Psoas muscle (tissue), 8 donors: ENCODE results near the gene MYCN. TPM values are rescaled to one million over a fixed set of nuclear protein-coding genes. Genes with fewer than 3 reads are reported as not detected.

Source experiments
- ATAC-seq, 4 donors: fragments of 200-7000 bp; cut with Tn5 transposase; one replicate each; pipeline ENCODE4 v1.9.1; 2020; ENCODE audit warnings: moderate library complexity in 3 of 4, mild to moderate bottlenecking in 2 of 4
- DNase-seq, 2 donors: peaks; one replicate each; pipeline ENCODE4 v3.0.0-alpha.2; 2020
- H3K27ac ChIP-seq: fragments of 200-600 bp; one replicate; pipeline ENCODE4 v1.8.0; 2022
- H3K27me3 ChIP-seq, 3 donors: fragments of 200-600 bp in 1 of 3; one replicate each; pipeline versions ENCODE4 v1.6.1 to v1.8.0; 2013 to 2022; ENCODE audit warnings: low read length in 2 of 3, mild to moderate bottlenecking in 2 of 3, moderate library complexity in 1 of 3; ENCODE audit not compliant: insufficient read depth in 3 of 3
- H3K36me3 ChIP-seq, 2 donors: fragments of 200-600 bp in 1 of 2; one replicate each; pipeline versions ENCODE4 v1.6.1 to v1.8.0; 2013 to 2022; ENCODE audit warnings: low read depth in 1 of 2, mild to moderate bottlenecking in 1 of 2, moderate library complexity in 1 of 2; ENCODE audit not compliant: insufficient read depth in 1 of 2
- H3K4me1 ChIP-seq: fragments of 200-600 bp; one replicate; pipeline ENCODE4 v1.8.0; 2022
- H3K4me3 ChIP-seq: fragments of 200-600 bp; one replicate; pipeline ENCODE4 v1.8.0; 2022; ENCODE audit warnings: mild to moderate bottlenecking
- H3K9me3 ChIP-seq: fragments of 200-600 bp; one replicate; pipeline ENCODE4 v1.8.0; 2022
- WGBS, 3 donors: extraction: QIAGEN DNeasy Blood & Tissue Kit; methylation state at CpG; one replicate each; pipeline versions ENCODE4 v1.1.6 to v1.1.7; 2013; 5-methylcytosine and 5-hydroxymethylcytosine counted together
- intact Hi-C, 2 donors: fragments of 100-400 bp; cut with DNase I; formaldehyde crosslinking; loops; one replicate each; pipeline versions ENCODE4 v1.11.0 to v1.14.2; 2022
- polyA plus RNA-seq, 3 donors: library from polyadenylated mRNA; stranded (reverse); fragments of 200-250 nt; gene quantifications; one replicate each; pipeline ENCODE4 v1.2.3, GENCODE V29; 2013
- total RNA-seq, 4 donors: library from RNA; stranded (reverse); fragmentation: NEBNext Ultra II Directional in 2 of 4; extraction: Animal tissue kit (Norgen Biotek cat#: 25700) in 2 of 4; gene quantifications; one replicate each; pipeline versions ENCODE4 v1.2.1 to v1.2.4, GENCODE V29; 2021 to 2023
- TF ChIP-seq, protein P1 (sequence below): fragments of 200-600 bp; IDR thresholded peaks from one replicate; pipeline ENCODE4 v1.8.0; 2022; ENCODE audit warnings: antibody characterized with exemption
- donor health status: healthy with polysubstance abuse.
- donor health status: DM: no; HTN: no; CAD: no; lungs with moderate emphysema.
- donor health status: Bipolar disorder and iron deficiency.
- donor health status: healthy.
- donor health status: DM: yes; HTN: yes; CAD: no.
- donor health status: DM: no; HTN: no; CAD: no.
- donor health status: DM: no; HTN: no; CAD: no.
- donor health status: DM: yes; HTN: yes; CAD: no.

MYCN gene
- total and polyA plus RNA-seq, 7 donors: 0.10 to 0.36 (median 0.25) TPM

- H3K27me3 ChIP-seq: no peaks in the 10 kb centered on the region
- intact Hi-C loops: loop anchor here in 1 of 2 donors (10.0 kb wide), 1 partner anchor 282 kb away; no protein-coding TSS in a partner anchor
- WGBS, 3 donors: 71 to 90% (median 79%) methylated on average over 4 of the region's 4 CpGs
Observed at GRCh38 chr2:15916336-15916735, 24.0 kb upstream of the MYCN start.

DNA sequence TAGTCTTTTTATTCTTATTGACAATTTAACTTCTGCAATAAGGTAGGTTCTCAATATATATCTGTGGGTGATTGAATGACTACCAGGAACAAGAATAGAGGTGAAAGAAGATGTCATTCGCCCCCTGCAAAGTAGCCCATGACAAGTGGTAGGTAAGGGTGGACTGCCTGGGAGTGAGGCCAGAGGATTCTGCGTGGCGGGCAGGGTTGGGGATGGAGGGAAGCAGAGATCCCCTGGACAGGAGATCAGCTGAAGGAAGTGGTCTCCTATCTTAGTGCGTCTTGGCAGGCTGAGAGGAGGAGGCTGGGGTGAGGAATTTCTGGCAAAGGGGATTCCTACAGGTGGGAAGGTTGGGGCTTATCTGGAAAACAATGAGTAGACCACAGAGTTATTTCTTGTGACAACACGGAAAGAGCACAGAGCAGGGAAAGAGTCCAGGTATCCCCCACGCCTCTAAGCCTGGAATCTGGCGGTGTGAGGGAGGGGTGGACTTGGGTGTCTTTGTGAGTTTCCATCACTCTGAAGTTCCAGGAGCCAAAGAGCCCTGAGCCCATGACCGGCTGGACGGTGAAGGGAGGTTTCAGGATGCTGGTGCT lies 21.5 kb upstream of the MYCN start:
- no peak for DNase-seq
- Histone ChIP-seq H3K36me3 (no peaks in the 10 kb centered on the region), H3K4me1 (peaks cover 24% of the 10 kb centered on the region), H3K4me3 (no peak overlapping the region), H3K27me3 (no peaks in the 10 kb centered on the region), H3K27ac (no peak overlapping the region), H3K9me3 (no peaks in the 10 kb centered on the region)
- TF ChIP-seq, protein P1, sequence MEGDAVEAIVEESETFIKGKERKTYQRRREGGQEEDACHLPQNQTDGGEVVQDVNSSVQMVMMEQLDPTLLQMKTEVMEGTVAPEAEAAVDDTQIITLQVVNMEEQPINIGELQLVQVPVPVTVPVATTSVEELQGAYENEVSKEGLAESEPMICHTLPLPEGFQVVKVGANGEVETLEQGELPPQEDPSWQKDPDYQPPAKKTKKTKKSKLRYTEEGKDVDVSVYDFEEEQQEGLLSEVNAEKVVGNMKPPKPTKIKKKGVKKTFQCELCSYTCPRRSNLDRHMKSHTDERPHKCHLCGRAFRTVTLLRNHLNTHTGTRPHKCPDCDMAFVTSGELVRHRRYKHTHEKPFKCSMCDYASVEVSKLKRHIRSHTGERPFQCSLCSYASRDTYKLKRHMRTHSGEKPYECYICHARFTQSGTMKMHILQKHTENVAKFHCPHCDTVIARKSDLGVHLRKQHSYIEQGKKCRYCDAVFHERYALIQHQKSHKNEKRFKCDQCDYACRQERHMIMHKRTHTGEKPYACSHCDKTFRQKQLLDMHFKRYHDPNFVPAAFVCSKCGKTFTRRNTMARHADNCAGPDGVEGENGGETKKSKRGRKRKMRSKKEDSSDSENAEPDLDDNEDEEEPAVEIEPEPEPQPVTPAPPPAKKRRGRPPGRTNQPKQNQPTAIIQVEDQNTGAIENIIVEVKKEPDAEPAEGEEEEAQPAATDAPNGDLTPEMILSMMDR: no peak
- ATAC-seq: no peak
- 78 to 88% (median 78%) methylated on average over 9 of the region's 9 CpGs for WGBS, 3 donors
- intact Hi-C loops: loop anchor here in 1 of 2 donors (10.0 kb wide), 1 partner anchor 284 kb away; no protein-coding TSS in a partner anchor

More at GRCh38 chr2:15916336-15916735, 24.0 kb upstream of the MYCN start:
- DNase-seq (no peak), ATAC-seq (no peak)
- Histone ChIP-seq H3K36me3 (no peaks in the 10 kb centered on the region), H3K4me1 (peaks cover 33% of the 10 kb centered on the region), H3K27ac (no peak overlapping the region), H3K9me3 (no peaks in the 10 kb centered on the region), H3K4me3 (no peak overlapping the region)
- TF ChIP-seq, protein P1: no peak

DNA sequence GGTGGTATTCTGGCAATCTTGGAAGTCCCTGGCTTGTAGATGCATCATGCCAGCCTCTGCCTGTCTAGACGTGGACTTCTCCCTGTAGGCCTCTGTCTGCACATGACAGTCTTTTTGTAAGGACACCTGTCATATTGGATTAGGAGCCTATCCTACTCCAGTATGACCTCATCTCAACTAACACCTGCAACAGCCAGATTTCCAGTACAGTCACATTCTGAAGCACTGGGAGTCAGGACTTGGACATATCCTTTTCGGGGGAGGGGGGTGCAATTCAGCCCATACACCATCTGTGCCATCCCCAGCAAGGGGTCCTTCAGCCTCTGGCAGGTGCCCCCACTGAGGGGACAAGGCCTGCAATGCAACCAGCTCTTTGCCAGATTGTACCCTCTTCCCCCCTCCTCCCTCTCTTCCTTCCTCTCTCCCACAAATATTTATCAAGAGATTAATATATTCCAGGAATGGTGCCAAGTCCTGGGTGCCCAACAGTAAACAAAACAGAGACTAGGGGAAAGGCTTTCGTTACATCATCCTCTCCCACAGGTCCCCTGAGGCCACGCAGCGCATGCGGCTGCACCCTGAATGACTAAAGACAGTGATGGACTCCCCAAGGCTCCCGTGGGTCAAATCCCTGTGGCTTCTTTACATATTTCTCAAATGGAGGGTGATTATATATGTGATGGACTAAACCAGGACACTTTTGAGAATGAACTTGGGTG lies 20.5 kb upstream of the MYCN start:
- no peaks in the 10 kb centered on the region for H3K9me3 ChIP-seq
- no peak overlapping the region for H3K4me3 ChIP-seq
- 47 to 59% (median 49%) methylated on average over 7 of the region's 7 CpGs for WGBS, 3 donors
- no peaks in the 10 kb centered on the region for H3K36me3 ChIP-seq
- no peaks in the 10 kb centered on the region for H3K27me3 ChIP-seq
- intact Hi-C loops: loop anchor here in 1 of 2 donors (10.0 kb wide), 1 partner anchor 285 kb away; no protein-coding TSS in a partner anchor
- no peak overlapping the region for H3K27ac ChIP-seq
- DNase-seq (no peak), ATAC-seq (no peak)
- TF ChIP-seq, protein P1: no peak
- H3K4me1 ChIP-seq: peaks cover 17% of the 10 kb centered on the region

DNA sequence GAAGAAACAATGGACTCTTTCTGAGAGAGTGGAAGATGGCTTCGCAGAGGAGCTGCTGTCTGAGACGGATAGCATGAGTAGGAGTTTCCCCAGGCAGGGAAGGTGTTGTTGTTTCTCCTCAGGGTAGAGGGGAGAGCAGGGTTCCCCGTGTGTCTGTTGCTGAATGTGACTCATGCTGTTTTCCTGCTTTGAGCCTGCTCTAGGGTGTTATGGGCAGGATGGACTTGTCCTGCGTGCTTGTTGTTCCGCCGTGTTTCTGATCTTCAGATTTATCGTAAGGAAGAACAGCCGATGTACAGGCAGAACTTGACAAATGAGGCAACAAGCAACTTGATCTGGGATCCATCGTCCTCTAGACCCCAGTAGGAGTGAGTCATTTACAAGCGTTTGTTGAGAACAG lies 19.7 kb upstream of the MYCN start:
- WGBS, 3 donors: 76 to 86% (median 86%) methylated on average over 10 of the region's 10 CpGs
- DNase-seq (no peak), ATAC-seq (no peak)
- H3K27ac ChIP-seq: no peak overlapping the region
- intact Hi-C loops: no loop called here
- peaks cover 14% of the 10 kb centered on the region for H3K4me1 ChIP-seq
- H3K27me3 ChIP-seq: no peaks in the 10 kb centered on the region
- no peaks in the 10 kb centered on the region for H3K36me3 ChIP-seq
- H3K9me3 ChIP-seq: no peaks in the 10 kb centered on the region
- no peak overlapping the region for H3K4me3 ChIP-seq
- TF ChIP-seq, protein P1: no peak
